ENCODE data around the gene EEFSEC. TPM values are rescaled to one million over a fixed set of nuclear protein-coding genes. Genes with fewer than 3 reads are reported as not detected.

Gene EEFSEC
- total RNA-seq, 2 experiments from 2014 or later = 17.7 to 25.3 TPM

DNA sequence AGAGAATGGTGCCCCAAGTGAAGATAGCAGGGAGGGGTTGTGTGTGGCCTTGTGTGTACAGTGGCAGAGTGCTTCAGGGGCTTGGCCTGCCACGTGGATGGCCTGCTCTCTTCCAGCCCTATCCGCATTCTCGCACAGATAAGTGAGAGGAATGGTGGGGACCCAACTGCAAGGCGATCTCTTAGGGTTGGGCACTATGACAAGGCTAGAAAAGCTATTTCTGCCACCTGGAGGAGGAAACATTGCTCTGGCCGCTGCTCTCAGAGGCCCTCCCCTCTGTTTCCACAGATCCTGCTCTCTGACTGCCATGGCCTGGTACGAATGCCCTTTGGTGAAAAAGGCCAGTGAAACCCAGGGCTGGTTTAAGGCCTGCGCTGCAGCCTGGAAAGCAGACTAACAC is 20.6 kb downstream of the EEFSEC start:
- ChIA-PET POLR2A (no interaction called here), CTCF (ENCODE audit: unreplicated experiment) (no interaction called here)
- H3K4me2 ChIP-seq (ENCODE audit: low read length) = no peak overlapping the region
- no peaks in the 10 kb centered on the region for H3K9me2 ChIP-seq (ENCODE audit: insufficient read depth, low read length)
- H3K36me3 ChIP-seq (ENCODE audit: insufficient read depth, low read length) = no peaks in the 10 kb centered on the region
- intact Hi-C loops (cut with micrococcal nuclease; ENCODE audit: unreplicated experiment) = no loop called here
- no TSS peak for BruUV-seq (replicated peaks)
- H3K79me2 ChIP-seq (ENCODE audit: insufficient read depth, low read depth, low read length) = peaks cover 25% of the 10 kb centered on the region; the same call in 1 of the 2 replicates
- H4K20me1 ChIP-seq (ENCODE audit: insufficient read depth, low read length) = peaks cover 9% of the 10 kb centered on the region; the same call in 1 of the 2 replicates
- H3K4me1 ChIP-seq (ENCODE audit: insufficient read depth, low read length, poor library complexity, severe bottlenecking) = peaks cover 33% of the 10 kb centered on the region
- H3K9me3 ChIP-seq (ENCODE audit: low read length) = no peaks in the 10 kb centered on the region
- H3K4me3 ChIP-seq (ENCODE audit: low read depth, low read length, poor library complexity, severe bottlenecking) = no peak overlapping the region
- no peak overlapping the region for H3K27ac ChIP-seq (ENCODE audit: low read depth, low read length, poor library complexity, severe bottlenecking)
- H2AFZ ChIP-seq (ENCODE audit: low read length) = no peak overlapping the region
- no peak for TF ChIP-seq EZH2phosphoT487 (IDR thresholded peaks at IDR 0.05; ENCODE audit: borderline replicate concordance, low read depth, low read length)
- TF ChIP-seq, protein P1, sequence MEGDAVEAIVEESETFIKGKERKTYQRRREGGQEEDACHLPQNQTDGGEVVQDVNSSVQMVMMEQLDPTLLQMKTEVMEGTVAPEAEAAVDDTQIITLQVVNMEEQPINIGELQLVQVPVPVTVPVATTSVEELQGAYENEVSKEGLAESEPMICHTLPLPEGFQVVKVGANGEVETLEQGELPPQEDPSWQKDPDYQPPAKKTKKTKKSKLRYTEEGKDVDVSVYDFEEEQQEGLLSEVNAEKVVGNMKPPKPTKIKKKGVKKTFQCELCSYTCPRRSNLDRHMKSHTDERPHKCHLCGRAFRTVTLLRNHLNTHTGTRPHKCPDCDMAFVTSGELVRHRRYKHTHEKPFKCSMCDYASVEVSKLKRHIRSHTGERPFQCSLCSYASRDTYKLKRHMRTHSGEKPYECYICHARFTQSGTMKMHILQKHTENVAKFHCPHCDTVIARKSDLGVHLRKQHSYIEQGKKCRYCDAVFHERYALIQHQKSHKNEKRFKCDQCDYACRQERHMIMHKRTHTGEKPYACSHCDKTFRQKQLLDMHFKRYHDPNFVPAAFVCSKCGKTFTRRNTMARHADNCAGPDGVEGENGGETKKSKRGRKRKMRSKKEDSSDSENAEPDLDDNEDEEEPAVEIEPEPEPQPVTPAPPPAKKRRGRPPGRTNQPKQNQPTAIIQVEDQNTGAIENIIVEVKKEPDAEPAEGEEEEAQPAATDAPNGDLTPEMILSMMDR (conservative IDR thresholded peaks at IDR 0.05; ENCODE audit: low read length) = no peak
- no peak for DNase-seq (ENCODE audit: low spot score)

DNA sequence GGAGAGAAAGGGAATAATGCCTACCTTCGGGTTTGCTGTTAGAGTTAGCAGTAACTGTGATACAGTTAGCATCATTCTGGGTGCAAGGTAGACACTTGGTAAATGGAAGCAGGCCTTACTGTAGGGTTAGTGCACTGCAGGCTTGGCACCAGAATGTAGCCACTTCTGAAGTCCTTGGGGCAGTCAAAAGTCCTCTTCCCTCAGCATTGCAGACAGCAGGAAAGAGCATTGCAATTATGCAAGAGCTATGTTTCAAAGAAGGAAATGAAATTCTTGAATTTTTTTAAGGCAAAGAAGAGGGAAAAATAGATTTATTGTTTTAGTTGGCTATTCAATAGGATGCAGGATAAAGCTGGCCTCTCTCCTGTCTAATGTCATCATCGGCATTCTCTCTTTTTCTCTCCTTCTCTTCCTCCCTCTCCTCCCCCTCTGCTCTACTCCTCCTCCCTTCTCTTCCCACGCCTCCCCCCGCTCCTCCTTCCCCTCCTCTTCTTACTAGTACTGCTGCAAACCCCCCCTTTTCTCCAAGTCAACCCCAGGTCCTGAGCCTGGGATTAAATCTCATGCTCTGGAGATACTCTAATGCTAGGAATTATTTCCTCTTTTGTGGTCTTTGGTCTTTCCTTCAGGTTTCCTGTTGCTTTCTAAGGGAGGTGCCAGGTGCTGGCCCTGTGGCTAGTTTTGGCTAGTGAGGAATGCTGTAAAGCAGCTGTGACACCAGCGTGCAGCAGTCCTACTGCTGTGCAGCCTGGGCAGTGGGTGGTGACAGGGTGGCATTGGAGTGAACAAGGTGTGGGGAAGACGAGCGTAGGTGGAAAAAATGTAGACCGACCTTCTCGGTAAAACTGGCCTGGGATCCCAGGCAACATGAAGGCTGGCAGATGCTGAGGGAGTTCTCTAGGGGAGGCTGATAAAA is 21.7 kb downstream of the EEFSEC start:
- TF ChIP-seq, protein P1 (conservative IDR thresholded peaks at IDR 0.05; ENCODE audit: low read length) = no peak
- TF ChIP-seq EZH2phosphoT487 (IDR thresholded peaks at IDR 0.05; ENCODE audit: borderline replicate concordance, low read depth, low read length) = no peak
- H4K20me1 ChIP-seq (ENCODE audit: insufficient read depth, low read length) = peaks cover 9% of the 10 kb centered on the region; the same call in 1 of the 2 replicates
- intact Hi-C loops (cut with micrococcal nuclease; ENCODE audit: unreplicated experiment) = no loop called here
- CTCF ChIA-PET (ENCODE audit: unreplicated experiment) = no interaction called here
- H3K79me2 ChIP-seq (ENCODE audit: insufficient read depth, low read depth, low read length) = peaks cover 33% of the 10 kb centered on the region
- H3K9me2 ChIP-seq (ENCODE audit: insufficient read depth, low read length) = no peaks in the 10 kb centered on the region
- H2AFZ ChIP-seq (ENCODE audit: low read length) = no peak overlapping the region
- peaks cover 44% of the 10 kb centered on the region for H3K4me1 ChIP-seq (ENCODE audit: insufficient read depth, low read length, poor library complexity, severe bottlenecking)
- H3K36me3 ChIP-seq (ENCODE audit: insufficient read depth, low read length) = no peaks in the 10 kb centered on the region
- BruUV-seq (replicated peaks) = no TSS peak
- POLR2A ChIA-PET = interaction anchor here (0.6 kb wide), 1 partner anchor 128 kb away, joined by 3 read pairs; no protein-coding TSS in a partner anchor
- no peaks in the 10 kb centered on the region for H3K9me3 ChIP-seq (ENCODE audit: low read length)
- no peak overlapping the region for H3K27ac ChIP-seq (ENCODE audit: low read depth, low read length, poor library complexity, severe bottlenecking)
- H3K4me3 ChIP-seq (ENCODE audit: low read depth, low read length, poor library complexity, severe bottlenecking) = no peak overlapping the region
- no peak for DNase-seq (ENCODE audit: low spot score)
- H3K4me2 ChIP-seq (ENCODE audit: low read length) = peak overlapping the region; percentile 13

DNA sequence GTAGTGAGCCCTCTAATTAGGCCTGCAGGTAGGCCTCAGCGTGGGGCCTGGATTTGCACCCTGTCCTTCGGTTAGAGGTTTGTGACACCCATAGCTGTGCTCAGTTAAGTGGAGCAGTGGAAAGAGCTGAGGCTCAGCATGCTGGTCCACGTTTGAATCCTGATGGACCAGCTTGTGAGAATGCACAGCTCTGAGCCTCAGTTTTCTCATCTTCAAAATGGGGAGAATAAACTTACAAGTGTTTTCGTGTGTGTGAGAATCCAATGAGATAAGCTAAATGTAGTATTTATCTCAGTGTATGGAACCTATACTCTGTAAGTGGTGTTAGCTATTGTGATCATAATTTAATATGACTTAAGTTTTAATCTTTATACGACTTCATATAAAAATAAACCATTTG is 22.5 kb downstream of the EEFSEC start:
- H4K20me1 ChIP-seq (ENCODE audit: insufficient read depth, low read length) = peaks cover 9% of the 10 kb centered on the region; the same call in 1 of the 2 replicates
- BruUV-seq (replicated peaks) = no TSS peak
- intact Hi-C loops (cut with micrococcal nuclease; ENCODE audit: unreplicated experiment) = no loop called here
- no peaks in the 10 kb centered on the region for H3K36me3 ChIP-seq (ENCODE audit: insufficient read depth, low read length)
- H3K4me3 ChIP-seq (ENCODE audit: low read depth, low read length, poor library complexity, severe bottlenecking) = no peak overlapping the region
- ChIA-PET CTCF (ENCODE audit: unreplicated experiment) (no interaction called here), POLR2A (interaction anchor here (1.3 to 2.5 kb wide), 3 partner anchors 10 to 22 kb away, joined by 4 to 16 read pairs (median 8); no protein-coding TSS in a partner anchor)
- H3K9me3 ChIP-seq (ENCODE audit: low read length) = no peaks in the 10 kb centered on the region
- peaks cover 33% of the 10 kb centered on the region for H3K79me2 ChIP-seq (ENCODE audit: insufficient read depth, low read depth, low read length)
- no peaks in the 10 kb centered on the region for H3K9me2 ChIP-seq (ENCODE audit: insufficient read depth, low read length)
- TF ChIP-seq, protein P1 (conservative IDR thresholded peaks at IDR 0.05; ENCODE audit: low read length) = no peak
- no peak for TF ChIP-seq EZH2phosphoT487 (IDR thresholded peaks at IDR 0.05; ENCODE audit: borderline replicate concordance, low read depth, low read length)
- no peak overlapping the region for H2AFZ ChIP-seq (ENCODE audit: low read length)
- H3K4me1 ChIP-seq (ENCODE audit: insufficient read depth, low read length, poor library complexity, severe bottlenecking) = peaks cover 46% of the 10 kb centered on the region
- no peak overlapping the region for H3K4me2 ChIP-seq (ENCODE audit: low read length)
- DNase-seq (ENCODE audit: low spot score) = no peak
- H3K27ac ChIP-seq (ENCODE audit: low read depth, low read length, poor library complexity, severe bottlenecking) = no peak overlapping the region

Data from OCI-LY7 (cell line).